ENCODE data around the gene COL20A1.

- TF ChIP-seq EZH2 (IDR thresholded peaks at IDR 0.05; ENCODE audit: low read length, unreplicated experiment) (no peak), CTCF (conservative IDR thresholded peaks at IDR 0.05; ENCODE audit: low read depth, low read length) (no peak), EZH2phosphoT487 (IDR thresholded peaks at IDR 0.05; ENCODE audit: borderline replicate concordance, low read length) (no peak)
These were observed 27.1 kb downstream of the COL20A1 start for GRCh38 chr20:63320041-63320511.
